Fibroblast of lung (primary cell): ENCODE measurements around the gene PHKG2. TPM values are rescaled to one million over a fixed set of nuclear protein-coding genes. Genes with fewer than 3 reads are reported as not detected.

Experiments
- DNase-seq, 2 donors: peaks; one replicate each; pipeline versions ENCODE4 v3.0.0 to v3.0.0-alpha.2; 2010; ENCODE audit warnings: low read depth in 2 of 2
- H2AFZ ChIP-seq: 2 replicates; pipeline ENCODE4 v1.5.1; 2012; ENCODE audit warnings: low read length, control low read depth, inconsistent platforms
- H3K27ac ChIP-seq: 2 replicates; pipeline ENCODE4 v1.5.1; 2011; ENCODE audit warnings: low read length, control low read depth; ENCODE audit not compliant: insufficient read depth
- H3K27me3 ChIP-seq: 2 replicates; pipeline ENCODE4 v1.5.1; 2011; ENCODE audit warnings: mild to moderate bottlenecking, low read length; ENCODE audit not compliant: control insufficient read depth, insufficient read depth
- H3K36me3 ChIP-seq: 2 replicates; pipeline ENCODE4 v1.5.1; 2011; ENCODE audit warnings: low read length; ENCODE audit not compliant: control insufficient read depth, insufficient read depth
- H3K4me1 ChIP-seq: 2 replicates; pipeline ENCODE4 v1.5.1; 2011; ENCODE audit warnings: low read length; ENCODE audit not compliant: control insufficient read depth, insufficient read depth; ENCODE audit errors: extremely low read depth
- H3K4me2 ChIP-seq: 2 replicates; pipeline ENCODE4 v1.5.1; 2011; ENCODE audit warnings: low read length, control low read depth; ENCODE audit not compliant: insufficient read depth; ENCODE audit errors: extremely low read depth
- H3K4me3 ChIP-seq, 4 experiments: fragments of 200-600 bp in 1 of 4; sonication (generic) in 1 of 4; replicated peaks in 1 of 4; 2 replicates each; pipeline ENCODE4 v1.5.1; 2011 to 2016; ENCODE audit warnings: low read length in 4 of 4, low read depth in 3 of 4, mild to moderate bottlenecking in 3 of 4, control low read depth in 2 of 4, inconsistent platforms in 1 of 4, mixed read lengths in 1 of 4; ENCODE audit not compliant: insufficient read depth in 1 of 4; ENCODE audit errors: control extremely low read depth in 1 of 4
- H3K79me2 ChIP-seq: 2 replicates; pipeline ENCODE4 v1.5.1; 2012; ENCODE audit warnings: mild to moderate bottlenecking, low read length, inconsistent platforms; ENCODE audit not compliant: control insufficient read depth, insufficient read depth
- H3K9ac ChIP-seq: 2 replicates; pipeline ENCODE4 v1.5.1; 2011; ENCODE audit warnings: mild to moderate bottlenecking, low read length, control low read depth; ENCODE audit not compliant: insufficient read depth
- H3K9me3 ChIP-seq: 2 replicates; pipeline ENCODE4 v1.5.1; 2012; ENCODE audit warnings: low read depth, low read length; ENCODE audit not compliant: control insufficient read depth, insufficient read depth
- H4K20me1 ChIP-seq: 2 replicates; pipeline ENCODE4 v1.5.1; 2011; ENCODE audit warnings: low read length; ENCODE audit not compliant: control insufficient read depth, insufficient read depth; ENCODE audit errors: extremely low read depth
- EZH2 ChIP-seq: IDR thresholded peaks from 2 replicates; pipeline ENCODE4 v1.5.1; 2012; ENCODE audit warnings: low read length, control low read depth, mild to moderate bottlenecking; ENCODE audit errors: missing control alignments
- polyA plus RNA-seq, 2 donors: library from polyadenylated mRNA; depleted of rRNA in 1 of 2; stranded (reverse) in 1 of 2; unstranded in 1 of 2; fragments of >200 nt; gene quantifications; 2 replicates each; pipeline ENCODE4 v1.2.1, GENCODE V29; 2011 to 2012; ENCODE audit warnings: missing spikeins in 1 of 2
- total RNA-seq: library from RNA; depleted of rRNA; stranded (reverse); fragments of >200 nt; gene quantifications from 2 replicates; pipeline ENCODE4 v1.2.1, GENCODE V29; 2014
- TF ChIP-seq, protein P1 (sequence below), 2 donors: IDR thresholded peaks in 1 of 2; conservative IDR thresholded peaks in 1 of 2; 1 replicate in 1 of 2; 2 replicates in 1 of 2; pipeline ENCODE4 v1.5.1; 2011 to 2012; ENCODE audit warnings: low read length in 2 of 2, control low read depth in 1 of 2, inconsistent platforms in 1 of 2, low read depth in 1 of 2, mild to moderate bottlenecking in 1 of 2

The PHKG2 gene
- total and polyA plus RNA-seq, 2 donors (not counting 1 experiment from before 2014, with no cell fraction given), result 15.4 to 19.4 TPM

DNA sequence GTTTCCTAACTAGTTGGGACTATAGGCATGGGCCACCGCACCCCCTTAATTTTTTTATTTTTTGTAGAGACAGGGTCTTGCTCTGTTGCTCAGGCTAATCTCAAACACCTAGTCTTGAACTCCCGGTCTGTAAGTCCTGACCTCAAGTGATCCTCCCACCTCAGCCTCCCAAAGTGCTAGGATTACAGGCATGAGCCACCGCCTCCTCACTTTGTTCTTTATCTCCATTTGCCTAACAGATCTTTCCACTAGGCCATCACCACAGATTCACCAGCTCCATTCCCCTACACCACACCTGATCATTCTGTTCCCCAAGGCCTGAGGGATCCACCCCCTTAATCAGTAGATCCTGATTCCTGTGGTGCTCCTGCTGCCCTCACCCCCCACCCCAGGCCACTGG lies 46.4 kb downstream of the PHKG2 start:
- Histone ChIP-seq H3K4me3 (no peak overlapping the region), H3K4me1 (no peaks in the 10 kb centered on the region), H3K27ac (no peak overlapping the region), H3K4me2 (no peak overlapping the region), H3K79me2 (no peaks in the 10 kb centered on the region), H2AFZ (no peak overlapping the region), H3K9me3 (no peaks in the 10 kb centered on the region), H3K9ac (no peak overlapping the region), H3K27me3 (no peaks in the 10 kb centered on the region), H4K20me1 (no peaks in the 10 kb centered on the region), H3K36me3 (no peaks in the 10 kb centered on the region)
- TF ChIP-seq, protein P1, sequence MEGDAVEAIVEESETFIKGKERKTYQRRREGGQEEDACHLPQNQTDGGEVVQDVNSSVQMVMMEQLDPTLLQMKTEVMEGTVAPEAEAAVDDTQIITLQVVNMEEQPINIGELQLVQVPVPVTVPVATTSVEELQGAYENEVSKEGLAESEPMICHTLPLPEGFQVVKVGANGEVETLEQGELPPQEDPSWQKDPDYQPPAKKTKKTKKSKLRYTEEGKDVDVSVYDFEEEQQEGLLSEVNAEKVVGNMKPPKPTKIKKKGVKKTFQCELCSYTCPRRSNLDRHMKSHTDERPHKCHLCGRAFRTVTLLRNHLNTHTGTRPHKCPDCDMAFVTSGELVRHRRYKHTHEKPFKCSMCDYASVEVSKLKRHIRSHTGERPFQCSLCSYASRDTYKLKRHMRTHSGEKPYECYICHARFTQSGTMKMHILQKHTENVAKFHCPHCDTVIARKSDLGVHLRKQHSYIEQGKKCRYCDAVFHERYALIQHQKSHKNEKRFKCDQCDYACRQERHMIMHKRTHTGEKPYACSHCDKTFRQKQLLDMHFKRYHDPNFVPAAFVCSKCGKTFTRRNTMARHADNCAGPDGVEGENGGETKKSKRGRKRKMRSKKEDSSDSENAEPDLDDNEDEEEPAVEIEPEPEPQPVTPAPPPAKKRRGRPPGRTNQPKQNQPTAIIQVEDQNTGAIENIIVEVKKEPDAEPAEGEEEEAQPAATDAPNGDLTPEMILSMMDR (conservative IDR thresholded peaks at IDR 0.05 in 1 of 2, IDR thresholded peaks at IDR 0.05 in 1 of 2; ENCODE audit: low read depth in 1 of 2, low read length in 2 of 2), result no peak
- TF ChIP-seq EZH2, result no peak
- DNase-seq, result no peak

DNA sequence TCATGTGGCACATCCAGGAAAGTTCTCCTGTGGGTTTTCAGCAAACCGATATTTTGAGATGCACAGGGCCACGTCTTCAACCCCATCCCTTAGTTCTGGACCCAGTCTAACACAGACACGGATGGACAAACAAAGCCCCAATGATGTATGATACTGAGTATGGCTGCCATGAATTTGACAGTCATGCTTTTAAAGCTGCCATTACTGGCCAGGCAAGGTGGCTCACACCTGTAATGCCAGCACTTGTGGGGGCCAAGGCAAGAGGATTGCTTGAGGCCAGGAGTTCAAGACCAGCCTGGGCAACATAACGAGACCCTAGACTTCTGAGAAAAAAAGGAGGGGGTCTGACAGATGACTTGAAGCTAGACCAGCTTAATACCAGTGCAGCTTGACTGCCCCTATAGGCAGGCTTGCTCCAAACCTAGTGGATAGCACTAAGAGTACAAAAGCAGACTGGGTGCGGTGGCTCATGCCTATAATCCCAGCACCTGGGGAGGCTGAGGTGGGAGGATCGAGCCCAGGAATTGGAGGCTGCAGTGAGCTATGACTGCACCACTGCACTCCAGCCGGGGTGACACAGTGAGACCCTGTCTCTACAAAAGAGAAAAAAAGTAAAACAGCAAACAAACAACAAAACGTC lies 49.6 kb downstream of the PHKG2 start:
- Histone ChIP-seq H3K4me2 (no peak overlapping the region), H3K27ac (no peak overlapping the region), H4K20me1 (no peaks in the 10 kb centered on the region), H3K4me1 (no peaks in the 10 kb centered on the region), H3K4me3 (no peak overlapping the region), H3K27me3 (no peaks in the 10 kb centered on the region), H3K36me3 (no peaks in the 10 kb centered on the region), H3K79me2 (no peaks in the 10 kb centered on the region), H3K9ac (no peak overlapping the region), H3K9me3 (no peaks in the 10 kb centered on the region), H2AFZ (no peak overlapping the region)
- DNase-seq, result no peak
- no peak for TF ChIP-seq EZH2
- TF ChIP-seq, protein P1 (conservative IDR thresholded peaks at IDR 0.05 in 1 of 2, IDR thresholded peaks at IDR 0.05 in 1 of 2; ENCODE audit: low read depth in 1 of 2, low read length in 2 of 2), result no peak

Other genes with a start within 250 kb of the PHKG2 start
- gene ZNF768, start 221.9 kb upstream of the PHKG2 start, total RNA-seq, result 21.8 and 23.9 TPM in 2 replicates
- gene ZNF768, start 221.9 kb upstream of the PHKG2 start, polyA plus RNA-seq, result 8.2 and 9.5 TPM in 2 replicates
- gene ZNF747, start 213.6 kb upstream of the PHKG2 start, total RNA-seq, result 7.4 and 10.6 TPM in 2 replicates
- gene ZNF747, start 213.6 kb upstream of the PHKG2 start, polyA plus RNA-seq, result 3.9 and 4.4 TPM in 2 replicates
- gene ZNF764, start 190.1 kb upstream of the PHKG2 start, total RNA-seq, result 3.1 TPM in 2 replicates
- 2.4 and 2.6 TPM in 2 replicates for gene ZNF764, start 190.1 kb upstream of the PHKG2 start, polyA plus RNA-seq
- 10.3 and 12.9 TPM in 2 replicates for gene ZNF688, start 176.7 kb upstream of the PHKG2 start, total RNA-seq
- gene ZNF688, start 176.7 kb upstream of the PHKG2 start, polyA plus RNA-seq, result 3.0 and 3.1 TPM in 2 replicates
- 6.6 and 8.7 TPM in 2 replicates for gene ZNF785, start 162.7 kb upstream of the PHKG2 start, total RNA-seq
- gene ZNF785, start 162.7 kb upstream of the PHKG2 start, polyA plus RNA-seq, result 4.7 and 7.1 TPM in 2 replicates
- gene ZNF689, start 138.0 kb upstream of the PHKG2 start, total RNA-seq, result 4.6 and 6.1 TPM in 2 replicates
- 3.5 and 4.2 TPM in 2 replicates for gene ZNF689, start 138.0 kb upstream of the PHKG2 start, polyA plus RNA-seq
- gene PRR14, start 97.5 kb upstream of the PHKG2 start, total RNA-seq, result 5.9 and 6.6 TPM in 2 replicates
- gene PRR14, start 97.5 kb upstream of the PHKG2 start, polyA plus RNA-seq, result 2.5 and 4.7 TPM in 2 replicates
- 16.7 and 20.8 TPM in 2 replicates for gene FBRS, start 90.0 kb upstream of the PHKG2 start, total RNA-seq
- 5.5 and 8.2 TPM in 2 replicates for gene FBRS, start 90.0 kb upstream of the PHKG2 start, polyA plus RNA-seq
- gene SRCAP, start 49.3 kb upstream of the PHKG2 start, total RNA-seq, result 11.3 and 14.2 TPM in 2 replicates
- gene SRCAP, start 49.3 kb upstream of the PHKG2 start, polyA plus RNA-seq, result 3.5 and 6.4 TPM in 2 replicates
- 0.77 and 1.3 TPM in 2 replicates for gene CFAP119, start 13.6 kb downstream of the PHKG2 start, total RNA-seq
- 1.5 and 2.0 TPM in 2 replicates for gene CFAP119, start 13.6 kb downstream of the PHKG2 start, polyA plus RNA-seq
- gene RNF40, start 13.9 kb downstream of the PHKG2 start, total RNA-seq, result 56.8 TPM in 2 replicates
- 42.0 and 68.2 TPM in 2 replicates for gene RNF40, start 13.9 kb downstream of the PHKG2 start, polyA plus RNA-seq
- 6.4 and 7.3 TPM in 2 replicates for gene ZNF629, start 38.8 kb downstream of the PHKG2 start, total RNA-seq
- 5.8 and 6.2 TPM in 2 replicates for gene ZNF629, start 38.8 kb downstream of the PHKG2 start, polyA plus RNA-seq
- gene BCL7C, start 145.7 kb downstream of the PHKG2 start, total RNA-seq, result 28.2 and 31.3 TPM in 2 replicates
- 24.8 and 25.6 TPM in 2 replicates for gene BCL7C, start 145.7 kb downstream of the PHKG2 start, polyA plus RNA-seq
- 1.8 and 5.3 TPM in 2 replicates for gene CTF1, start 148.2 kb downstream of the PHKG2 start, total RNA-seq
- 8.8 and 9.8 TPM in 2 replicates for gene CTF1, start 148.2 kb downstream of the PHKG2 start, polyA plus RNA-seq
- 13.1 and 14.5 TPM in 2 replicates for gene FBXL19, start 175.1 kb downstream of the PHKG2 start, total RNA-seq
- gene FBXL19, start 175.1 kb downstream of the PHKG2 start, polyA plus RNA-seq, result 3.1 and 3.9 TPM in 2 replicates
- 44.2 and 74.1 TPM in 2 replicates for gene ORAI3, start 200.6 kb downstream of the PHKG2 start, total RNA-seq
- gene ORAI3, start 200.6 kb downstream of the PHKG2 start, polyA plus RNA-seq, result 24.6 and 41.1 TPM in 2 replicates
- gene SETD1A, start 209.3 kb downstream of the PHKG2 start, total RNA-seq, result 1.5 and 3.5 TPM in 2 replicates
- gene SETD1A, start 209.3 kb downstream of the PHKG2 start, polyA plus RNA-seq, result 1.4 and 2.3 TPM in 2 replicates
- gene HSD3B7, start 236.8 kb downstream of the PHKG2 start, total RNA-seq, result 32.9 and 47.9 TPM in 2 replicates
- 13.2 and 15.9 TPM in 2 replicates for gene HSD3B7, start 236.8 kb downstream of the PHKG2 start, polyA plus RNA-seq